ENCODE results near the gene MYO7B.
"Not testable (repeated sequence)": the region's sequence is repeated elsewhere in the genome, so short reads cannot be mapped to it uniquely, and the experiment has no call there.

MYO7B gene

GRCh38 chr2:127551221-127551930 is 15.9 kb downstream of the MYO7B start:
- no peak for DNase-seq (ENCODE audit: low spot score)

GRCh38 chr2:127552336-127552735 is 16.9 kb downstream of the MYO7B start:
- DNase-seq (ENCODE audit: low spot score): no peak

DNA sequence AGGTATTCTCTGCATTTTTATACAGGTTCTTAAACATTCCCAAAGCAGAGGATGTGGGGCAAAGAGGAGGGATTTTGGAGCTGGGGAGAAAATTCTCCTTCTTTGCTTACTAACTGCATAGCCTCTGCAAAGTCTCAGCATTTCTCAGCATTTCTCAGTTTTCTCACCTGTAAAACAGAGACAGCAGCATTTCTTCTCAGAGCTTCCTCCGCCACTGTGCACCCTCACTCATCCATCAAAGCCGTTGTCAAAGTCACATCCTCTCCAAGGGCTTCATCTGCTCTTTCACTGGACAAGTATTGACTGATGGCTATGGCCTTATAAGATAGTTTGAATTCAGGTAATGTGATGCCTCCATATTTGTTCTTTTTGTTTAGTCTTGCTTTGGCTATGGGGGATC is 17.4 kb downstream of the MYO7B start:
- DNase-seq (ENCODE audit: low spot score): no peak

DNA sequence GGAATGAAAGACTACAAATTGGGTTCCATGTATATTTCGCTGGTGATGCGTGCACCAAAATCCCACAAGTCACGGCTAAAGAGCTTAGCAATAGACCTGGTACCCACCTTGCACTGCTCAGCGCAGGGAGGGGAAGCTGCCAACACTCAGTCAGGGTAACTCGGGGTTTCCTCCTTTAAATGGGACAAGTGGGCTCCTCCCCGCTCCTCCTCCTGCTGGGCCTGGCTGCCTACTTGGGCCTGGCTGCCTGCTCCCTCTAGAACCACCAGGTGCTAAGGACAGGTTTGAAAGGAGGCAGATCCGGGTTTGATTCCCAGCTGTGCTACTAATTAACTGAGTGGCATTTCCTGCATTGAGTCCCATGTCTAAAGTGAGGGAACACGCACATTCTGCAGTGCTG is 23.4 kb downstream of the MYO7B start:
- DNase-seq (ENCODE audit: low spot score): no peak

DNA sequence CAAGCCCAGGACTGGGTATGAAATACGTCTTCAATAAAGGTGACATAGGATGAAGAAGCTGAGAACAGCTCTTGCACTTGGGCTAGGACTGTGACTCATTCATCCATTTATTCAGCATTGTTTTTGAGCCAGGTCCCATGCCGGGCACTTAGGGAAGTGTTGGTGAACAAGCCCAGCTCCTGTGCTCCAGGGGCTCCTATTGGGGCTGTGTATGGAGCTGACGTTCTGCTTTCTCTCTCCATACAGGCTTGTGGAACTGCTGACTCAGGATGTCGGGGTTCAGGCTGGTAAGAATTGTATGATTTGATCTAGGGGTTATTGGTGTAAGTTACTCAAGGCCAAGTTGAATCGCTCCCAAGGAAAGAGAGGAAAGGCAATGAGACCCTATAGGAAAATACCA is 24.0 kb downstream of the MYO7B start:
- DNase-seq (ENCODE audit: low spot score): no peak

GRCh38 chr2:127560201-127560930 is 24.9 kb downstream of the MYO7B start:
- no peak for DNase-seq (ENCODE audit: low spot score)

DNA sequence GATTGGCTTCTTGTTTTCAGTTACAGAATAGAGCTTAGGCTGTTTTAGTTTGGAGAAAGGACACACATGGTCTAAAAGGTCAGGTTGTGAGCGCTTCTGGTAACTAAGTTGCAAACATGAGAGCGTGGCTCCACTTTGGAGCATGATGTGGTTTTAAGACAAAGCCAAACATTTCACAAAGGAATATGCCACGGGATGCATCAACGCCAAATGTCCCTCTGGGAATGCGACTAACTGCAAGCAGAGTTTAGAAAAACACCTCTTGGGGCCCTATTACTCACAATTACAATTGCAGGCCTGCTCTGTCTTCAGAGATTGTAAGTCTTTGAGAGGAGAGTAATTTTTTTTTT is 25.4 kb downstream of the MYO7B start:
- DNase-seq (ENCODE audit: low spot score): no peak

DNA sequence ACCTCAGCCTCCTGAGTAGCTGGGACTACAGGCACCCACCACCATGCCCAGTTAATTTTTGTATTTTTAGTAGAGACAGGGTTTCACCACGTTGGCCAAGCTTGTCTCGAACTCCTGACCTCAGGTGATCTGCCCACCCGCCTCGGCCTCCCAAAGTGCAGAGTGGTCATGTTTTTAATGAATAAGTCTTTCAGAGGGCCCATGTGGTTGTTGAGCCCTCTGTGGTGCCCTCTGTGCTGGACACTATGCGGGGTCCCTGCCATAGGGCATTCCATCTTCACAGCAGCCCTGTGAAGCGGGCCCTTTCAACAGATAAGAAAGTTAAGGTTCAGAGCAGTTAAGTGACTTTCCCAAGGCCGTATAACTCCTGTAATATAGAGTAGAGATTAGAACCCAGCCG is 25.9 kb downstream of the MYO7B start:
- no peak for DNase-seq (ENCODE audit: low spot score)

GRCh38 chr2:127562936-127563335 is 27.5 kb downstream of the MYO7B start:
- no peak for DNase-seq (ENCODE audit: low spot score)

DNA sequence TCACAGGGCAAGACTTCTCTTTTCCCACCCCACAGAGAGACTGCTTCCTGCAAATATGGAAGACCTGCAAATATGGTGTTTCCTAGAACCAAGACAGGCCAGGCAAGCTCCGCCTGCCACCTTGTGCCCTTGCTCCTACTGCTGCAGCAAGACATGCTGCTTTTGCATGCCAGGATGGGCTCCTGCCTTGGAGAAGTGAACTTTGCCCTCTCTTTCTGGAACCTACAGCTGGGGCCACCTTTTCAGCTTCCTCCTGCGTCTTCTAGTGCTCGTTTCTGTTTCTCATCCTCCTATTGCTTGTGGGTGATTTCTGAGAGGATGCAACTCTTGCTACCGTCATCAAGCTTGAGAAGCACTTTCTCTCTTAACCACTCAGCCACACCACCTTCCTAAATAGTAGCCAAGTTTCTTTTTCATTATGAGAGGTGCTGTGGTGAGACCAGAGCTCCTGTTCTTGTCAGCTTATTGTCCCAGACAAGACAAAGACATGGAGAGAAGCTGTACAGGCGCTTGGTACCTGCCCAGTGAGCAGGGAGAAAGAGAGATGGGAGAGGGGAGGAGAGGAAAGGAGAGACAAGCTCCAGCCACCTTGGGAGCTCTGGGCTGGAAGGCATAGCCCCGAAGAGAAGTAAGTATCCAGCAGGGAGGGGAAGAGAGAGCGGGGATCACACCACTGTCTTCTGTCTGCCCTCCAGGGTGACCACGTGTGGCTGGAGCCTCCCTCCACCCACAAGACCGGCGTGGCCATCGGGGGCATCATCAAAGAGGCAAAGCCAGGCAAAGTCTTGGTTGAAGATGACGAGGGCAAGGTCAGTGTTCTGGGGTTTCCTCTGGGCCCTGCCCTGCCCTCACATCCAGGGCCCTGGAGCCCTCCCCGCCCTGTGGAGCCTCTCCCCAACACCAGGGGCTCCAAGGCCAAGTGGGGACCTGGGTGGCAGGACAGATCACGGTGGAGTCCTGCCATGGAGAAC is 28.3 kb downstream of the MYO7B start:
- no peak for DNase-seq (ENCODE audit: low spot score)

DNA sequence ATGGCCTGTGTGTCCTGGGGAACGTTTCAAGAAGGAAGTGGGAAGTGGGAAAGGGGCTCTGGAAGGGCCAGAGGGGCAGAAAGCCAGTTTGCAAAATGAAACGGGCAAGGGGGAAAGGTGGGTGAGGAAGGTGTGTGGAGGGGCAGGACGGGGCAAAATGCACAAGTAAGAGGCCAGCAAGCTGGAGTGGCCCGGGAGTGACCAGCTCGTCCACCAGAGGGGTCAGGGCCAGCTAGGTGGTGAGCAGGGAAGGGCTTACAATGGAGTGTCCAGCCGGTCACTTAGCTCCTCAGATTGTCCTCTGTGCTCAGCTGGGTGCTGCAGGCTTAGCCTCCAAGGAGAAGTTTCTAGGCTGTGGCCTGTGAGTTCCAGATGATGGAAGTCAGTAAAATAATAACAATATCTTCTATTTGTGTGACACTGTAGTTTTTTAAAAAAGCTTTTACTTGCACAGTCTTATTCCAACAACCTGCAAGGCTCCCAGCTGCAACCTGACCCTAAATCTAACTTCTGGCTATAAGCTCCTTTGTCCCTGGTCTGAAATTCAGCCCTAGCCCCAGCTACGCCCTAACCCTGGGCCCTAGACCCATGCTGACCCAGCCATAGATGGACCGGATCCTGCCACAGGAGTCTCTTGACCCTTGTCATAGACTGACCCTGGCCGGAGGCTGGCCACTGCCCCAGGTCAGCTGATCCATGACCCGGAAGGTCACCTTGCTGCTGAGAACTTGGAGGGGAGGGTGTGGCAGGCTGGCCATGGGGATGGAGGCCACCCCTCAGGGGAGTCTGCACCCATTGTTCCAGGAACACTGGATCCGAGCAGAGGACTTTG is 29.2 kb downstream of the MYO7B start:
- no peak for DNase-seq (ENCODE audit: low spot score)

DNA sequence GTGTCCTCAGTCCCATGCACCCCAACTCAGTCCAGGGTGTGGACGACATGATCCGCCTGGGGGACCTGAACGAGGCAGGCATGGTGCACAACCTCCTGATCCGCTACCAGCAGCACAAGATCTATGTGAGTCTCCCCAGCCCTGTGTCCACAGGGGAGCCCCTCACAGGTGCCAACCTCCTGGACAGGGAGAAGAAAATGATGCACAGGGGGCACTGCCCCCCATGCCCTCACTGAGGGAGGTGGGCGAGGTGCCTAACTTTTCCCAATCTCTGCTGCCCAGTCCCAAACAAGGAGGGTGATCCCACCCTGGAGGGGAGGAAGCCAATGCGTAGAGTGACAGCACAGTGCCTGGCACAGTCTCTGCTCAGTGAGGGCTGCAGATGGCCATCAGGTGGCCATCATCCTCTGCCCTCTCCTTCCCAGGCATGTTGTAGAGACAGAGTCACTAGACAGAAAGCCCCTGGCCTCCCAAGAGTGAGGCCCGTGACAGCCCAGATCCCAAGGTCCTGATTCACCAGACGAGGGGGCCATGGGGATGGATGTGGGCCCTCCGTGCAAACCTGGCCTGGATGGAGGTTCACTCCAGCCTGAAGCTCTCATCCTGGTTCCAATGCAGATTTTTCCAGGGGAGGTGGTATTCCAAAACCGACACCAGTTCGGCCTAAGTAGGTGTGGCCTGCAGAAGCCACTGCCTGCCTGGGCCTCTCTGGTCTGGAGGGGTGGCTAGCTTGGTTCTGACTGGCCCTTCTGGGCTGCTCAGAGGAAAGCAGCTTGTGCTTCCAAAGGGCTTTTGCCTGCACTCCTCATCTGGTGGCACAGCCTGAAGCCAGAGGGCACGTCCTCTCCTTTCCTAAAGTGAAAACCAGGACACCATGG is 30.0 kb downstream of the MYO7B start:
- no peak for DNase-seq (ENCODE audit: low spot score)

- DNase-seq (ENCODE audit: low spot score): no peak
Measured at GRCh38 chr2:127566139-127566417, 30.6 kb downstream of the MYO7B start.

GRCh38 chr2:127566576-127566975 is 31.1 kb downstream of the MYO7B start:
- no peak for DNase-seq (ENCODE audit: low spot score)

DNA sequence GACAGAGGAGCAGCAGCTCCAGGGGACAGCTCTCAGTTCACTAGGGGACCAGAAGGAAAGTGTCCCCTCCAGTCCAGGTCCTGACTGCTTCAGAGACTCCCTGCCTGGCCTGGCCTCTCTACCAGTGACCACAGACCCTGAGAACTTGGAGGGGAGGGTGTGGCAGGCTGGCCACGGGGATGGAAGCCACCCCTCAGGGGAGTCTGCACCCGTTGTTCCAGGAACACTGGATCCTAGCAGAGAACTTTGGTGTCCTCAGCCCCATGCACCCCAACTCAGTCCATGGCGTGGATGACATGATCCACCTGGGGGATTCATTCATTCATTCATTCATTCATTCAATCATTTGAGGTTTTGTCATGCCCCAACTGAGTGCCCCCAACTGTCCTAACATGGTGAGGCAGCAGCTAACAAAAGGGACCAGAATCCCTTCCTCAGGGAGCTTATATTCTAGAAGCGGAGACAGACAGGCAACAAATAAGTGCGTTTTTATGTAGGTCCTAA is 31.9 kb downstream of the MYO7B start:
- no peak for DNase-seq (ENCODE audit: low spot score)

GRCh38 chr2:127568128-127568527 is 32.6 kb downstream of the MYO7B start:
- DNase-seq (ENCODE audit: low spot score): no peak

DNA sequence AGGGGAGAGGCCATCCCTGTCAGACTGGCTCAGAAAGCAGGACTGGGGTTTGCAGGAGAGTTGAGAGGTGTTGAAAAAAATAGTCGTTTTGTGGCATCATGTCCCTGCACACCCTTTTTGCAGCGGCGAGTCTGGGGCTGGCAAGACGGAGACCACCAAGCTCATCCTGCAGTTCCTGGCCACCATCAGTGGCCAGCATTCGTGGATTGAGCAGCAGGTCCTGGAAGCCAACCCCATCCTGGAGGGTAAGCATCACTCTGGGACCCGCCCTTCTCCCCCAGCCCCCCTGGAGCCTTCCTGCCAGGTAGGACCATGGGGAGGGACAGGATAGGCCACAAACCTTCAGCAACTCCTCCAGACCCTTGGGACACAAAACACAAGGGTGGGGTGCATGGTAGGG is 34.2 kb downstream of the MYO7B start:
- DNase-seq (ENCODE audit: low spot score): no peak

DNA sequence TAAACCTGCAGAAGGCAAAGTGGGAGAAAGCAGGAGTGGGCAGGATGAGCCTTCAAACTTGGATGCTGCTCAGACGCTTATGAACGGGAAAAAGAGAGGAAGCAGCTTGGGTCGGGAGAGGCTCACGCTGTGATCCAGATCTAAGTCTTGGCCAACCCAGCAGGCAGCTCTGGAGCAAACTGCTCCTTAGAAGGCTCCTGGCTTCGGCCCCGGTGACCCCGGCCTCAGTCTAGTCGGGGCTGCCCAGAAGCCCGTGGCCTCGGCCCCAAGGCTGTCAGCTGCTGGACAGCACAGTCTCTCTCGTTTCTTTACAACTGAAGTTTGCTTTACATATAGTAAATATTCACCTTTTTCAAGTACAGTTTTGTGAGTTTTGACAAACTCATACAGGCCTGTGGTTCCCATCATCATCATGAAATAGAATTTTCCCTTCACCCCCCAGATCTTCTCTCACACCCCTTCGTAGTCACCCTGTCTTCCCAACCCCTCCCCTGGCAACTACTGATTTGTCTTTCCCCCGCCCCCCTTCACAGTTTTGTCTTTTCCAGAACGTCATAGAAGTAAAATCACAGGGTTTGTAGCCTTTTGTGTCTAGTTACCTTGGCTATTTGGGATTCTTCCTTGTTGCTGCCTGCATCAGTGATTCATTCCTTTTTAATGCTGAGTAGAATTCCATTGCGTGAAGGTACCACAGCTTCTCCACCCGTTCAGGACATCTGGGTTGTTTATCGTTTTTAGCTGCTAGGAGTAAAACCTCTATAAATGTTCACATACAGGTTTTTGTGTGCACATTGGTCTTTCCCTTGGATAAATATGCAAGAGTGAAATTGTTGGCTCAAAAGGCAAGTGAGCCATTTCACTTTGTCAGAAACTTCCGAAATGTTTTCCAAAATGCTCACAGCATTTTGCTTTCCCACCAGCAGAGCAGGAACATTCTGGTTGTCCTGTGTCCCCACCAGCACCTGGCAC is 35.1 kb downstream of the MYO7B start:
- DNase-seq (ENCODE audit: low spot score): no peak

- not testable (repeated sequence) for DNase-seq (ENCODE audit: low spot score)
Measured at GRCh38 chr2:127572352-127572751, 36.9 kb downstream of the MYO7B start.

DNA sequence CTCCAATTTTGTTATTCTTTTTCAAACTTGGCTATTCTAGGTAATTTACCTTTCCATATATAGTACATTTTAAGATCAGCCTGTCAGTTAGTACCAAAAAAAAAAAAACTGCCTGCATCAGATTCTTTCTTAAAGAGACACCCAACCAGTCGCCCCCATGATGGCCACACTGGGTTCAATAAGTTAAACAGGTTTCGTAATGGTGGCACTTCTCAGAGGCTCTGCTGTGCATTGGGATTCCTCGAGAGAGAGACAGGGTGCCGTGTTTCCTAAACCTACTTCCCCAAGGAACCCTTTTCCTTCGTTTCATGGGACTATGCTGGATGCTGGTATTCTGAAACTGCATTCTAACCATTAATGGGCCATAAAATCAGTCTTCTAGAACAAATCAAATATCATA is 37.4 kb downstream of the MYO7B start:
- DNase-seq (ENCODE audit: low spot score): no peak

Measured in cerebellar cortex (tissue), 1 donor.